Kidney glomerular epithelial cell (primary cell): ENCODE data around the gene CLDN24.
A peak's percentile ranks its signal among the peaks of the same experiment; 100 is the strongest.

Experiments used
- DNase-seq: peaks from one replicate; lab custom pipeline; 2025; lab: John Stamatoyannopoulos, UW

Gene CLDN24

DNA sequence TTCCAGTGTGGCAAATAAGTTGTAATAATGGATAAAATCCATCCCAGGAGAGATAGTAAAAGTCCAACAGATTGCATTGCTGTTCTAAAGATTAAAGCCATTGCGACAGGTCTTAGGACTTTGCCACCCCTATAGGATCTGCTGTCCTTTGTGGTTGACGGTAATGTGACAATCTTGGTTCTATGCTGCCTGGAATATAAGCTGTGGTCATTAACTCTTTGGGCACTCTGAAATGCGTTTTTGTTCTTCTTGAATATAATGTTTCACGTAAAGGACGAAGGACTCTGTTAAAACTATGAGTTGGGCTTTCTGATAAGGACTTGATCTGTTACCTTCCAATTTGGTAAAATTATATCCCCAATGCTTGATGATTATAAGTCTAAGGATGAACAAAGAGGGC lies at the start of gene CLDN24:
CLDN24 (minus strand) TSS at position 101 of the 400 bp plus-strand sequence; CDS start at position 101, 0 bp downstream.
- DNase-seq, result no peak

DNA sequence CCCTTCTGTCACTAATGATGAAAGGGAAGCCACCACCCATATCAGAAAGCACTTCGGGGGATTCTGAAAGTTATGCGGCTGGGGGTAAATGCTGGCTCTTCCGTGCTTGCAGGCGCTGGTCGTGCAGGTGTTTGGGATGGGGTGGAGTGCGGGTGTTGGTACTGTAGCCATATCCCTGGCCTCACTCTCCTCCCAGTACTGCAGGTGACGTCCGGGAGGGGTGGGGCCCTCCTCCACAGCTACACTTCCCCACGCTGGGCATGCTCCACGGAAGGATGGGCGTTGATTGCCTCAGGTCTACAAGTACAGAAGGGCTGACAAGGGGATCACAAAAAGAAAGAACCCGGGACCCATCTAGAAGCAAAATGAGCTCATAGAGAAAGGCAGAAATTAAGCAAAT lies 48.6 kb upstream of the CLDN24 start:
- no peak for DNase-seq

DNA sequence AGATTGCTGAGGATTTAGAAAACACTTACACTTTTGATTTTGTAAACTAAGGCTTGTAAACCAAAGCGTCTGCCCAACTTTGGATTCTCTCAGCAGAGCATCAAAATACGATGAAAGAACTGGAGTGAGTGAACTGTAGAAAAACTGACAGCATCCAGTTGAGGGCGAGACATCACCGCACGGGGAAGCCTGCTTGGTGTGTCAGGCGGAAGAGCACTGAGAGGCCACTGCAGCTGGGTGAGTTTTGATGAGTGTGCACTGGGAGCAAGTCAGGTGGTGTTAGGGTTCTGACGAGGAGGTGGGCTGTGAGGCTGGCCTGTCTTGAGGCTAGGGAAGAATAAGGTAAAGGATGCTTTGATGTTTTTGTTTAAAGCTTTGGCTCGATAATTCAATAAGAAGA lies 46.8 kb upstream of the CLDN24 start:
- no peak for DNase-seq

DNA sequence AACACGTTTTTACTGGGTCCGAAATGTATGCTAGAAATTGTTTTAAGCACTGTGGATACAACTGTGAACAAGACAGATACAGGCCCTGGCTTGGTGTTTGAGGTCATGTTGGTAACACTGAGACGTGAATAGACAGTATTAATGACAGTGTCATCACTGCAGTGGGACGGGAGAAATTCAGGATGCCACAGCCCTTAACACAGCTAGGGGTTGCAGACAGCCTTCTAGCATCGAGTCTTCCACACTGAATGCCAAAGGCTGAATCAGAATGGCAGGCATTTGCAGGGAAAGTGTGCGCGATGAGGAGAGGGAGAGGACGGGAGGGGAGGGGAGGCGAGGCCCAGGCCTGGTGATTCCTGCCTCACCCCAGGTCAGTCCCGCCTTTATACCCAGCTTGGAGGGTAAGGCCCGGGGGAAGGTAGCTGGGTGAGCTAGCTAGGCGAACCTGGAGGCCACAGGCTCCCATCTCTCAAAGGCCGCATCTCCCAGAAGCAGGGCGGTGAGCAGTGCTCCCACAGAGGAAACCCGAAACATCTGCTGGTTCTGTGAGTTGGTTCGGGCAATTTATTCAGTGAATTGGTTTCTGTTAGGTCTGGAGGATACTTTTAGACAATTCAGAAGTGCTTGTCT lies 44.1 kb upstream of the CLDN24 start:
- DNase-seq, result no peak

- no peak for DNase-seq
These were observed 41.8 kb upstream of the CLDN24 start for GRCh38 chr4:183364025-183364424.

DNA sequence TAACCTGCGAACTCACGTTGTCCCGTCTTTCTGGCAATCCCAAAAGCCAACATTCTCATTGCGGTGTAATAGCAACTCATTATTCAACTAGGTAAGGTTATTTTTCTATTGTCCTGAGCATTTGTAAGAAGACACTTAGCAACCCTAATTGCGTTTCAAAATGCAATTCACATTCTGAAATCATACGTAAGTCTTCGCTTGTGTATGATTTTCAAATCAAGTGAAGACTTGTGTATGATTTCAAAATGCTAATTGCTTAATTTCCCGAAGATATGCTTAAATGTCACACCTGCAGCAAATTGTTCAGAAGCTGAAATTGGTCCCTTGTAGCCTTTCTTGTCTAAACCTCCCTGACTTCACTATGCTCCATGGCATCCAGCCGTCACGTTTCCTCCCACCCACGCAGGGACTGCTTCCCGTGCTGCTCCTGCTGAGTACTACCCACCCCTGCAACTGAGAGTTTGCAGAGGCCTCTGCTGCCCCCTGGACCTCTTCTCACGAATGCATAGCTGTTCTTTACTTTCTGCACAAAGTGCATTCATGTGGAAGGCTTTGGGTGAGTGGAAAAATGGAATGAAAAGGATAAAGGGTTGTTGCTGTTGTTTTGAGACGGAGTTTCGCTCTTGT lies 40.8 kb upstream of the CLDN24 start:
- no peak for DNase-seq

DNA sequence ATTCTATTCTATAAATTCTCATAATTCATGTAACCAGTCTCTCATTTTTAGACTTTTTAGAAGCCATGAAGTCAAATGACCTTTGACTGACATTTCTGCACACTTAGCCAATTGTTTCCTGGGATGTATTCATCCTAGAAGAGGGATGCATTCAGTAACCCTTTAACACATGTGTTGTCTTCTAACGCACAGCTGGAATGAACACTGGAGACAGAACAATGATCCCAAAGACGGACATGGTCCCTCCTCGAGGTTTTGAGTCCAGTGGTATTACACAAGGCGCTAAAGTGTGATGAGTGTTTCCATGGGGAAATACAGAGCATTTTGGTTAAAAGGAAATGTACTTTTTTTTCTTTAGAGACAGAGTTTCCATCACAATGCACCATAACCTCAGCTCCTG lies 39.8 kb upstream of the CLDN24 start:
- DNase-seq, result no peak

DNA sequence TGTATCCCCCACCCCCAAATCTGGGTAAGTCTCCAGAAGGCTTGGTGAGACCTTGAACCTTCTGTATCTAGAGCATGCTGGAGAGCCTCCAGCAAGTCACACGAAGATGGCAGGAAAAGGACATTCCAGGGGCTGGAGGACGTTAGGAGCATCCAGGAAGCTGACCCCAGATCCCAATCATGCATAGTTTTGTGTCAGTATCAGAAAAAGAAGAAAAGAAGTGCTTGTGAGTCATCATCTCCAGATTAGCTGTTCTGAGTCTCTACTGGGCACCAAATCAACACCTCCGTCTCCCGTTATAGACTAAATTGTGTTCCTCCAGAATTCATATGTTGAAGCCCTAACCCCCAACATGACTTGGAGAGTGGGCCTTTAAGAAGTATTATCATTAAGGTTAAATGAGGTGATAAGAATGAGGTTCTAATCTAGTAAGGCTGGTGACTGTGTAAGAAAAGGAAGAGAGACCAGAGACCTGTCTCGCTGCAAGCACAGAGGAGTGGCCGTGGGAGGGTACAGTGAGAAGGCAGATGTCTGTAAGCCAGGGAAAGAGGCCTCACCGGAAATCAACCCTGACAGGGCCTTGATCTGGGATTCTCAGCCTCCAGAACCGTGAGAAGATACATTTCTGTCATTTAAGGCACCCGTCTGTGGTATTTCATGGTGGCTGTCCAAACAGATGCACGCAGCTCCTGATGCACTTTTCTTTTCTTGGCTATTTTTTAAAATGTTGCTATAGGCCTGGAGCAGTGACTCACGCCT lies 38.1 kb upstream of the CLDN24 start:
- peak; percentile 7 for DNase-seq

GRCh38 chr4:183358215-183358755 lies 36.1 kb upstream of the CLDN24 start:
- no peak for DNase-seq

- DNase-seq, result no peak
These were observed 34.9 kb upstream of the CLDN24 start for GRCh38 chr4:183356931-183357675.

- DNase-seq, result no peak
These were observed 34.1 kb upstream of the CLDN24 start for GRCh38 chr4:183356173-183356830.

- peak; percentile 56 for DNase-seq
These were observed 33.2 kb upstream of the CLDN24 start for GRCh38 chr4:183355405-183355804.

GRCh38 chr4:183354219-183354618 lies 32.0 kb upstream of the CLDN24 start:
- no peak for DNase-seq

GRCh38 chr4:183353557-183353956 lies 31.3 kb upstream of the CLDN24 start:
- DNase-seq, result no peak

- no peak for DNase-seq
These were observed 30.3 kb upstream of the CLDN24 start for GRCh38 chr4:183352546-183352945.

DNA sequence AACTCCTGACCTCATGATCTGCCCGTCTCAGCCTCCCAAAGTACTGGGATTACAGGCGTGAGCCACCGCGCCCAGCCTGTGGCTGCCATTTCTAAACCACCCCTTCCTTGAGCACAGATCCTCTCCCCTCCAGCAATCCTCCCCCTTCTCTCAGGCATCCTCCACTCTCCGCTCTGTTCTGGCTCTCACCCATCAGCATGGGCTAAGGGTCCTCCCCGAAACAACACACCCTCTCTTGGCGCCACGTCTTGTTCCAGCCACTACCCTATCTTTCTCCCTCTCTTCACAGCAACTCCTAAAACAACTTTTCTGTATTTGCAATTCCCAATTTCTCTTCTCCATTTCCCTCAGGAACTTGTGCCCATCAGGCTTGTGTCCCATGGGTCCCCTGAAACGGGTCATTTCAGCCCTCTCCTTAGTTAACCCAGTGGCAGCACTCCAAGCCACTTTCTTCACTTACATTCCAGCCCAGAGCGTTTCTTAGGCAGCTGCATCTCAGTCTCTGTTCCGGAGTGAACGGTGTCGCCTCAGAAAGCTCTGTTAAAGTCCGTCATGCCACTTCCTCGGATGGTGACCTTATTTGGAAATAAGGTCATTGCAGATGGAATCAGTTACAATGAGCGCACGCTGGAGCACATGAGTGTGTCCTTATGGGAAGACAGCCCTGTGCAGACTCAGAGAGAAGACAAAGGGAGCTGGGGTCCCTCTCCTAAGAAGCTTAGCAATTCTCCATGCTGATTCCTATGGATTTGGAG lies 28.3 kb upstream of the CLDN24 start:
- no peak for DNase-seq

GRCh38 chr4:183349673-183350072 lies 27.4 kb upstream of the CLDN24 start:
- no peak for DNase-seq

DNA sequence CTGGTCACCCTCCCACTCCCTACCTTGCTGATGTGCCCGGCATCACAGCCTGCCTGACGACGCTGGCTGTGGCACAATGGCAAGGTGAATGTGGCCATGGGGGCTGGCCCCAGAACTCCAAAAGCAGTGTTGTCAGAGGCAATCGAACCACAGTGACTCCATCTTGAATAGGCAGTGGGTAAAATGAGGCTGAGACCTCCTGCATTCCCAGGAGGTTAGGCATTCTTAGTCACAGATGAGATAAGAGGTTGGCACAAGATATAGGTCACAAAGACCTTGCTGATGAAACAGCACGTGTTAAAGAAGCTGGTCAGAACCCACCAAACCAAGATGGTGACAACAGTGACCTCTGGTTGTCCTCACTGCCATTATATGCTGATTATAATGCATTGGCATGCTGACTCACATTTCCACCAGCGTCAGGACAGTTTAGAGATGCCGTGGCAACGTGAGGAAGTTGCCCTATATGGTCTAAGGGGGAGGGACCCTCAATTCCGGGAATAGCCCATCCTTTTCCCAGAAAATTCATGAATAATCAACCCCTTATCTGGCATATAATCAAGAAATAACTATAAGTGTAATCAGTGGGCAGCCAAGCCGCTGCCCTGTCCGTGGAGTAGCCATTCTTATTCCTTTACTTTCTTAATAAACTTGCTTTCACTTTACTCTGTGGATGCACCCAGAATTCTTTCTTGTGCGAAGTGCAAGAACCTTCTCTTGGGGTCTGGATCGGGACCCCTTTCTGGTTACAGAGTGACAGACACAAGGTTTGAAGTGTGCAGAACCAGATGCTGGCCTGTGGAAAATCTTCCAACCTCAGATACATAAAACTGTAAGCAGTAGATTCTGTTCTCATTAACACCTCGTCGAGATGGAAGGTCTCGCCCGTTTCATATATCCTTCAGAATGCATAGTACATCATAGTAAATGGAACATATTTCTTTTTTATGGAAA lies 26.8 kb upstream of the CLDN24 start:
- peak; percentile 44 for DNase-seq

DNA sequence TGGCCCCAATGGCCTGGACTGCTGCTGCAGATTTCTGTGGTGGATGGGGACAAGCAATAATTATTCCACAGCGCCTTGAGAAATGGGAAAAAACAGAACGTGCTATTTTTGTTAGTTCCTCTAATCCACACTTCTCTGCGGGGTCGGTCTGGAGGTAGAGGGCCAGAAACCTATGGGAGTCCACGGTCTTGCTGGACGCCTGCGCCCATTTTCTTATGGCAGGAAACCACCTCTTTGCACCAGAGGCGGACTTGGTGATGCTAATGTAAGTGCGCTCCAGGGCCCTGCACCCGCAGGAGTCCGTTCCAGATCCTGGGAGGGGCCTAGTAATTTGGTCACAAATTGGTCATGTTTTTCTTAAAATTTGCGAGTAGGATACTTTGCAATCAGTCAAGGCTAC lies 25.9 kb upstream of the CLDN24 start:
- no peak for DNase-seq

- DNase-seq, result no peak
These were observed 25.3 kb upstream of the CLDN24 start for GRCh38 chr4:183347566-183347965.
